ENCODE data around the gene MTFR1L.

MTFR1L gene

DNA sequence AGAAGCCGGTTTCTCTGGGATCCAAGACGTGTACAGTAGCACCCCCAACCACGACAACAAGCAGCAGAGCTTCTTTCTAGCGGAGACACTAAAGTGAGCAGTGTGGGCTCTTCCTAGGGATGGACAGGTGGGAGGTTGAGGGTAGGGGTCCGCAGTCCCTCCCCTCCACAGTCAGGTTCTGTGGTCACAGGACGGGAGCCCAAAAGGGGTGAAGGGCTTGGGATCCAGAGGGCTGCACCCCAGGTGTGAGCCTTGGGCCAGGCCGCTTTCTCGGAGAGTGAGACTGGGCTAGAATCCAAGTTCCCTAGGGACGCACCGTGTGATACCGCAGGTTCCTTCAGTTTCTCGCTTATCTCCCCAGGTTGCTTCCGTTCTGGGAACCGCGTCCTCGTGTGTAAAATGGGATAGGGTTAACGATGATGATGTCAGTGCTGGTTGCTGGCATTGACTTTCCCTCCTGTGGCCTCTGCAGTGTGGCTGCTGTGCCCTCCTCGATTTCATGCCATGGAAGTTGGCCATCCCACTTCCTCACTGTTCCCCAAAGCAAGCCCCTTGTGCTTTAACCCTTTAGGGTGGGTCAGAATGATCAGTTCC lies 37.0 kb upstream of the MTFR1L start:
- peaks cover 2% of the 10 kb centered on the region for H3K4me1 Mint-ChIP-seq
- ATAC-seq (no peak), DNase-seq (no peak)
- H3K4me3 Mint-ChIP-seq, result no peak overlapping the region
- H3K27me3 Mint-ChIP-seq, result no peaks in the 10 kb centered on the region
- no peaks in the 10 kb centered on the region for H3K9me3 Mint-ChIP-seq
- H3K36me3 Mint-ChIP-seq (ENCODE audit: low read depth), result no peaks in the 10 kb centered on the region
- H3K27ac Mint-ChIP-seq, result no peak overlapping the region

- H3K27ac Mint-ChIP-seq, result no peak overlapping the region
- DNase-seq, result no peak
- peaks cover 2% of the 10 kb centered on the region for H3K4me1 Mint-ChIP-seq
- H3K4me3 Mint-ChIP-seq, result no peak overlapping the region
- no peaks in the 10 kb centered on the region for H3K36me3 Mint-ChIP-seq (ENCODE audit: low read depth)
- no peak for ATAC-seq
- H3K27me3 Mint-ChIP-seq, result no peaks in the 10 kb centered on the region
- no peaks in the 10 kb centered on the region for H3K9me3 Mint-ChIP-seq
Measured at GRCh38 chr1:25784575-25785051, 35.1 kb upstream of the MTFR1L start.

- no peak overlapping the region for H3K27ac Mint-ChIP-seq
- DNase-seq (no peak), ATAC-seq (no peak)
- no peaks in the 10 kb centered on the region for H3K9me3 Mint-ChIP-seq
- no peaks in the 10 kb centered on the region for H3K27me3 Mint-ChIP-seq
- peaks cover 2% of the 10 kb centered on the region for H3K4me1 Mint-ChIP-seq
- no peaks in the 10 kb centered on the region for H3K36me3 Mint-ChIP-seq (ENCODE audit: low read depth)
- H3K4me3 Mint-ChIP-seq, result no peak overlapping the region
Measured at GRCh38 chr1:25785333-25786067, 34.3 kb upstream of the MTFR1L start.

DNA sequence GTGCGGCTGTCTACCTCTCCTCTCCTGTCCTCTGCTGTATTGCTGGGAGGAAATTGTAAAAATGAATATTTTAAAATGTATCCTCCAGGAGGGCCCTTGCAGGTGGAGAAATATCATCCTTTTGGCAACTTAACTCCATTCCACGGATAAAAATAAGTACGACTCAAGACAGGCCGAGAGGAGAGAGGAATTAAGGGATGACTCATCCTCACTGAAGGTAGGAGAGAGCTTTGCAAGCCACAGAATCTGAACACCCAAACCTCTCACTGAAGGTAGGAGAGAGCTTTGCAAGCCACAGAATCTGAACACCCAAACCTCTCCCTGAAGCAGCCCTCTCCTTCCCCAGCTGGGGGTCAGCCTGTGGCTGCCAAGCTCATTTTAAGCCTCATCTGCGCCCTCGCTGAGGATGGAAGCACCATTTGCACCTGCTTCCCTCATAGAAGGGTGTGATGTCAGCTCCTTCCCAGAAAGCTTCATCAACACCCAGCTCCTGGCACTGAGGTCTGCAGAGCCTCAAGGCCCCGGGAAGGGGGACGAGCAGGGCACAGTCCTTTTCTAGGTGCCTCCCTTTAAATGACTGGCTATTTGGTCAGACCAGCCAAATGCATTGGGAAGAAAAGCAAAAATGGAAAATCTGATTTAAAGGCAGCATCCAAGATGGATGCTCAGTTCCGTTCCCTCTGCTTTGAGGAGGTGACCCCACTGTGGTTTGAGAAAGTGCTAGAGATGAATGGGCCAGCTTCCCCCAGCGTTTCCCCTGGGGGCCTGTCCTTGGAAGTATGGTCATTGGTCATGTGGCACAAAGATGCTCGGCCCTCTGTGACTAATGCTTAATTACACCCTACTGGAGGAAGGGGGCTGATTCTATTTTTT lies 32.6 kb upstream of the MTFR1L start:
- Mint-ChIP-seq H3K4me3 (no peak overlapping the region), H3K4me1 (peaks cover 2% of the 10 kb centered on the region), H3K36me3 (ENCODE audit: low read depth) (no peaks in the 10 kb centered on the region), H3K9me3 (no peaks in the 10 kb centered on the region), H3K27ac (no peak overlapping the region), H3K27me3 (no peaks in the 10 kb centered on the region)
- DNase-seq, result no peak
- no peak for ATAC-seq

DNA sequence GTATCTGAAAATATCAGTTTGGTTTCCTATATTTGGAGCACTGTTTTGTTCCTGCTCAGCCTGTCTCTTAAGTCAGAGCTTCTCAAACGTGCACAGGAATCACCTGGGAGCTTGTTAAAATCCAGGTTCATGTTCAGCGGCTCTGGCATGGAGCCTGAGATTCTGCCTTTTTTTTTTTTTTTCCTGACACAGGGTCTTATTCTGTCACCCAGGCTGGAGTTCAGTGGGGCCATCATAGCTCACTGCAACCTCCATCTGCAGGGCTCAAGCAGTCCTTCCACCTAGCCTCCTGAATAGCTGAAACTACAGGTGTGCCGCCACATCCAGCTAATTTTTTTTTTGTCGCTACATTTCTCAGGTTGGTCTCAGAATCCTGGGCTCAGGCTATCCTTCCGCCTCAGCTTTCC lies 32.0 kb upstream of the MTFR1L start:
- Mint-ChIP-seq H3K9me3 (no peaks in the 10 kb centered on the region), H3K4me3 (no peak overlapping the region), H3K27me3 (no peaks in the 10 kb centered on the region), H3K27ac (no peak overlapping the region), H3K4me1 (peaks cover 2% of the 10 kb centered on the region), H3K36me3 (ENCODE audit: low read depth) (no peaks in the 10 kb centered on the region)
- ATAC-seq (no peak), DNase-seq (no peak)

DNA sequence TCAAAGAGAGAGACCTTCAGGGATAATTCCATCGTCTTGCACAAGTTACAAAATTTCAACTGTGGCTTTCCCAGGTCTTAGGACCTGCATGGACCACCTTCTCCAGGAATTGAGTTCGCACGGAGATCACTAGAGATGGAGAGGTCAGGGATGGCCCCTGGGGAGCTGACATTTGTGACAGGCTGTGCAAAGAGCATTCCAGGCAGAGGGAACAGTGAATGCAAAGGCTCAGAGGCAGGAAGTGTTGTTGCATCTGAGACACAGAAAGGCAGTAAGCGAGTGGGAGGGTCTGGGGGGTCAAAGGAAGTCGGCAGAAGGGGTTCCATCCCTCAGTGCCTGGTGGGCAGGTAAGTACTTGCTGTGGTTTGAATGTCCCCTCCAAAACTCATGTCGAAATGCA lies 29.3 kb upstream of the MTFR1L start:
- no peaks in the 10 kb centered on the region for H3K27me3 Mint-ChIP-seq
- H3K4me1 Mint-ChIP-seq, result peaks cover 9% of the 10 kb centered on the region
- no peak for DNase-seq
- H3K27ac Mint-ChIP-seq, result no peak overlapping the region
- no peaks in the 10 kb centered on the region for H3K9me3 Mint-ChIP-seq
- H3K36me3 Mint-ChIP-seq (ENCODE audit: low read depth), result no peaks in the 10 kb centered on the region
- no peak for ATAC-seq
- H3K4me3 Mint-ChIP-seq, result no peak overlapping the region

DNA sequence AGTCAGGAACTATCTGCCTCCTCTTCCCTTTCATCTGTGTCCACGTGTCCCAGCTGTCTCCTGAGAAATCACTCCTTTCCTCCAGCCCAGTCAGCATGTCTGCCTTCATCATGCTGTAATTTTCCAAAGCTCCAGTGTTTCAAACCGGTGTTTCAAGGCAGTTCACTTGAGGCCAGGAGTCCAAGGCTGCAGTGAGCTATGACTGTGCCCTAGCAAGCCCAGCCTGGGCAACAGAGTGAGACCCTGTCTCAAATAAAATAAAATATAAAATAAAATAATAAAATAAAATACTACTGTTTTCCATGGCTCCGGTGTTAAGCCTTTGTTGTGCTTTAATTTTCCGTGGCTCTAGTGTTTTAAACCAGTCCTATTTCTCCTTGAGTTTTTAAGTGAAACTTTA lies 27.6 kb upstream of the MTFR1L start:
- Mint-ChIP-seq H3K27me3 (no peaks in the 10 kb centered on the region), H3K9me3 (no peaks in the 10 kb centered on the region), H3K36me3 (ENCODE audit: low read depth) (no peaks in the 10 kb centered on the region), H3K4me1 (peaks cover 24% of the 10 kb centered on the region), H3K4me3 (no peak overlapping the region), H3K27ac (no peak overlapping the region)
- DNase-seq (no peak), ATAC-seq (no peak)

DNA sequence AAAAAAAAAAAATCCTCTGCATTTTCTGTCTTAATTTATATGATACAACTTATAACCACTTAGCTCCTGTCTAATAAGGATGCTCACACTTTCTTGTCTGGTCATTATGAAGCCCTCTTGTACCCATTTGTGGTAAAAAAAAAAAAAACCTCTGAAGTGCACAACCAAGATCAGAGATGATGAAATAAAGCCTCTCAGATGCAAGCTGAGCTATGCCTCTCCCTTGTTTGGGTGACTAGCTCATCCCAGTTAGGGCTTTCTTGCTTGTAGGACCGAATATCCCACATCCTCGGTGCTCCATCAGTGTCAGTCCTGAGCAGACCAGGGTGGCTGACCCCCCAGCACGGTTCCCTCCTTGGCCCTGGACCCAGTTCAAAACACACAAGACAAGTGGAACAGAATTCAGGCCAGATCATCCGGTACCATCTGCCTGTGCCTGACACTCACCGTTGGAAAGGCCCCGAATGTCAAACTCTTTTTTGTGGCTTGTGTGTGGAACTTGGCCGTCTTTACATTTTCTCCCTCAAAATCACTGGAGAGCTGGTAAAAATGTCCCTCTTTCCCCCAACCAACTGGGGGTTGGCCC lies 26.1 kb upstream of the MTFR1L start:
- H3K27ac Mint-ChIP-seq, result no peak overlapping the region
- H3K27me3 Mint-ChIP-seq, result no peaks in the 10 kb centered on the region
- DNase-seq, result no peak
- no peaks in the 10 kb centered on the region for H3K9me3 Mint-ChIP-seq
- no peak for ATAC-seq
- H3K4me3 Mint-ChIP-seq, result no peak overlapping the region
- H3K4me1 Mint-ChIP-seq, result peaks cover 34% of the 10 kb centered on the region
- H3K36me3 Mint-ChIP-seq (ENCODE audit: low read depth), result no peaks in the 10 kb centered on the region

DNA sequence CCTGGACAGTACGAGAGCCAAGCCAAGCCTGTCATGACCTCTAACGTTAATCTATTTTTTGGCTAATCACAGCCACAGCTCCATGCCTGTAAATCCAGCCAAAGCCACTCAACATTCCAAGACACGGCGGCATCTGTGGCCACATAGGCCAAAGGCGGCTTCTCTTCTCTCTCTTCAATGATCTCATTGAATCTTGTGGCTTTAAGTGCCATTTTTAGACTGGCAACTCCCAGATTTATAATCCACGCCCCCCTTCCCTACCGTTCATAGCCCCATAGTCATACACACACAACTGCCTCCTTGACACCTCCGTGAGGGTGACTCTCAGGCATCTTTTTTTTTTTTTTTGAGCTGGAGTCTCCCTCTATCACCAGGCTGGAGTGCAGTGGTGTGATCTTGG lies 25.4 kb upstream of the MTFR1L start:
- Mint-ChIP-seq H3K4me3 (no peak overlapping the region), H3K4me1 (peaks cover 35% of the 10 kb centered on the region), H3K36me3 (ENCODE audit: low read depth) (no peaks in the 10 kb centered on the region), H3K27ac (no peak overlapping the region), H3K9me3 (no peaks in the 10 kb centered on the region), H3K27me3 (no peaks in the 10 kb centered on the region)
- ATAC-seq, result no peak
- DNase-seq, result no peak

DNA sequence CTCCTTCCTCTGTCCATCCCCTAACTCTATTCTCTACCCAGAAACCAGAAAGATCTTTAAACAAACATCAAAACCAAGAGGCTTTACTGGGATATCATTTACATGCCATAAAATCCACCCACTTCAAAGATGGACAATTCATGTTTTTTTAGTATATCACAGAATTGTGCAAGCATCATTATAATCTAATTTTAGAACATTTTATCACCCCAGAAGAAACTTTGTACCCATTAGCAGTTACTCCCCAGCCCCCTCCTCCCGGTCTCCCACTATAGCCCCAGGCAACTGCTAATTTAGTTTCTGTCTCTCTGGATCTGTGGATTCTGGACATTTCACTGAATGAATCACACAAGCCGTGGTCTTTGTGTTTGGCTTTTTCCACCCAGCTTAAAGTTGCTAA lies 24.5 kb upstream of the MTFR1L start:
- Mint-ChIP-seq H3K4me3 (no peak overlapping the region), H3K4me1 (peaks cover 40% of the 10 kb centered on the region), H3K36me3 (ENCODE audit: low read depth) (no peaks in the 10 kb centered on the region), H3K27me3 (no peaks in the 10 kb centered on the region), H3K9me3 (no peaks in the 10 kb centered on the region), H3K27ac (no peak overlapping the region)
- ATAC-seq (no peak), DNase-seq (no peak)

DNA sequence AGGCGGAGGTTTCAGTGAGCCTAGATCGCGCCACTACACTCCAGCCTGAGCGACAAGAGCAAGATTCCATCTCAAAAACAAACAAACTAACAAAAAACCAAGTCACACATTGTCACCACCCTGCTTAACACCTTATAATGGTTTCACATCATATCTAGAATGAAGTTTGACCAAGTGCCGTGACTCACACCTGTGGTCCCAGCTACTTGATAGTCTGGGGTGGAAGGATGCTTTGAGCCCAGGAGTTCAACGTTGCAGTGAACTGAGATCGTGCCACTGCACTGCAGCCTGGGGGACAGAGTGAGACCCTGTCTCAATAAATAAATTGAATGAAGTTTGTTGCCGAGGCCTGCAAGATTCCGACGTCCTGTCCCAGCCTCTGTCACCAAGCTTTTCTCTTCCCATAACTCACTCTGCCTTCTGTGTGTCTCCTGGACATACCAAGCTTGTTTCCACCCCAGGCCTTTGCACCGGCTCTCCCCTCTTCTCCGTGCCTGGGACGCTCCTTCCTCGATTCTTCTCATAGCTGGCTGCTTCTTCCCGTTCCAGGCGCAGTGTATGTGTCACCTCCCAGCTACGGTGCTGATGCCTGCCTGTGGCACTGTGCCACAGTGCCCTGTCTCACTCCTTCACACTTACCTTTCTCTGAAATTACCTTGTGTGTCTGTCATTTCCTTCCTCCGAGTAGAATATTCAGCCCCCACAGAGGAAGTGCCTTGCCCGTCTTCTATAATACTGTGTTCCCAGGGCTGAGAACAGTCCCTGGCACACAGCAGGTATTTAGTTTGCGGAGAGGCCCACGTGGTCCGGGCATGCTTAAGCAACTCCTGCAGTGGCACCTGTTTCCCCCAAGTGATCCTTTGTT lies 23.6 kb upstream of the MTFR1L start:
- Mint-ChIP-seq H3K27me3 (peaks cover 3% of the 10 kb centered on the region), H3K36me3 (ENCODE audit: low read depth) (no peaks in the 10 kb centered on the region), H3K9me3 (no peaks in the 10 kb centered on the region), H3K27ac (peak overlapping the region; percentile 61), H3K4me1 (peaks cover 47% of the 10 kb centered on the region), H3K4me3 (peak overlapping the region; percentile 10)
- DNase-seq (peak; percentile 37), ATAC-seq (peak; percentile 72)

DNA sequence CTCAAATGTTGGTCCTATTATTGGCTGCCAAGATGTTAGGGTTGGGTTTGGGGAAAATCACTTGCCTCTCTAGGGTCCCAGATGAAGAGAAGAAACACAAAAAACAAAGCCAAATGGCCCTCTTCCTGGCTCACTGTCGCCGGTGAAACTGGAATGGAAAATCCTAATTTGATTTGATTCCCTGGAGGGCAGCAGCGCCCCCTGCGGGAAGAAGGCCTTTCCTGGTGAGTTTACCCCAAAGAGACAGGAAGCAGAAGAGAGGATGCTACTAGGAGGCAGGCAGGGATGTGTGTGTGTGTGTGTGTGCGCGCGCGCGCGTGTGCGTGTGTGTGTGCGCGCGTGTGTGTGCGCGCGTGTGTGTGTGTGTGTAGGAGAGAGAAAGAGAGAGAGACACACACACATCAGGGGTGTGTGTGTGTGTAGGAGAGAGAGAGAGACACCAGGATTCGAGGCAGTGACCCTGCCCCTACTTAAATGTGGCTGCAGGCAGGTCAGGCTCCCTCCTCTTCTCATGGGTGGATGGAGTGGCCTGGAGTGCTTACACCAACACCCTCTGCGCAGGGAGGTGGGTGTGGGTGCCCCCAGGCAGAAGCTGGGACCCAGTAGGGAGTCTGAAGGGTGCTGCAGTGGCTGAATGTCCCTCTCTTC lies 22.8 kb upstream of the MTFR1L start:
- ATAC-seq, result peak; percentile 42
- Mint-ChIP-seq H3K4me1 (peaks cover 47% of the 10 kb centered on the region), H3K27me3 (peaks cover 3% of the 10 kb centered on the region), H3K4me3 (peak overlapping the region; percentile 10), H3K36me3 (ENCODE audit: low read depth) (no peaks in the 10 kb centered on the region), H3K9me3 (no peaks in the 10 kb centered on the region), H3K27ac (peak overlapping the region; percentile 61)
- DNase-seq, result peak; percentile 92

GRCh38 chr1:25797939-25798338 lies 21.8 kb upstream of the MTFR1L start:
- peak; percentile 57 for DNase-seq
- H3K27ac Mint-ChIP-seq, result no peak overlapping the region
- peaks cover 3% of the 10 kb centered on the region for H3K27me3 Mint-ChIP-seq

More at GRCh38 chr1:25797939-25798338, 21.8 kb upstream of the MTFR1L start:
- Mint-ChIP-seq H3K4me1 (peaks cover 56% of the 10 kb centered on the region), H3K4me3 (no peak overlapping the region), H3K36me3 (ENCODE audit: low read depth) (no peaks in the 10 kb centered on the region), H3K9me3 (no peaks in the 10 kb centered on the region)
- ATAC-seq, result no peak

All from activated naive CD8-positive, alpha-beta T cell treated with anti-CD3 and anti-CD28 coated beads, Interleukin-2, amount 50 U/mL, for 24 hours (primary cell).